GM18526 (cell line): ENCODE measurements around the gene SDF2L1.

Experiments used
- POLR2A ChIP-seq: IDR thresholded peaks from 3 replicates; pipeline ENCODE4 v1.6.1; 2011; ENCODE audit not compliant: insufficient read length; ENCODE audit errors: extremely low read depth

SDF2L1 gene

GRCh38 chr22:21615731-21616130 is 26.4 kb upstream of the SDF2L1 start:
- TF ChIP-seq POLR2A, result no peak

GRCh38 chr22:21621025-21621424 is 21.1 kb upstream of the SDF2L1 start:
- no peak for TF ChIP-seq POLR2A

- TF ChIP-seq POLR2A, result no peak
Observed at GRCh38 chr22:21622011-21622918, 19.8 kb upstream of the SDF2L1 start.

GRCh38 chr22:21622919-21623647 is 19.0 kb upstream of the SDF2L1 start:
- no peak for TF ChIP-seq POLR2A

GRCh38 chr22:21623648-21623970 is 18.5 kb upstream of the SDF2L1 start:
- TF ChIP-seq POLR2A, result no peak

- no peak for TF ChIP-seq POLR2A
Observed at GRCh38 chr22:21624120-21624879, 17.8 kb upstream of the SDF2L1 start.

- TF ChIP-seq POLR2A, result no peak
Observed at GRCh38 chr22:21624880-21625791, 17.0 kb upstream of the SDF2L1 start.

GRCh38 chr22:21626073-21626734 is 15.9 kb upstream of the SDF2L1 start:
- no peak for TF ChIP-seq POLR2A

GRCh38 chr22:21626735-21627469 is 15.2 kb upstream of the SDF2L1 start:
- TF ChIP-seq POLR2A, result no peak

GRCh38 chr22:21628386-21629254 is 13.5 kb upstream of the SDF2L1 start:
- no peak for TF ChIP-seq POLR2A

- TF ChIP-seq POLR2A, result peak; percentile 80
Observed at GRCh38 chr22:21629255-21630149, 12.6 kb upstream of the SDF2L1 start, which contains the start of gene YDJC. TSS of gene YDJC (minus strand) at chr22:21630022. CDS start at chr22:21630014, 8 bp downstream.
